HepG2 (cell line): ENCODE measurements around the gene GALNT16. TPM values are rescaled to one million over a fixed set of nuclear protein-coding genes. Genes with fewer than 3 reads are reported as not detected.

Experiments
- FOXO1 ChIP-seq: sonication (generic); formaldehyde crosslinking; IDR thresholded peaks from 2 replicates; pipeline ENCODE4 v1.4.0; 2020; ENCODE audit warnings: missing genetic modification reagents
- HOXA3 ChIP-seq: sonication (generic); formaldehyde crosslinking; IDR thresholded peaks from 2 replicates; pipeline ENCODE4 v1.5.0; 2020; ENCODE audit warnings: missing genetic modification reagents
- NFYC ChIP-seq: IDR thresholded peaks from 2 replicates; pipeline ENCODE4 v1.6.1; 2016; ENCODE audit warnings: missing genetic modification reagents, missing compliant biosample characterization
- ZSCAN21 ChIP-seq: sonication (generic); formaldehyde crosslinking; IDR thresholded peaks from 2 replicates; pipeline ENCODE4 v1.8.0; 2022; ENCODE audit warnings: mild to moderate bottlenecking, missing genetic modification reagents, moderate library complexity, borderline replicate concordance
- polyA plus RNA-seq, 8 experiments: library from polyadenylated mRNA; depleted of rRNA in 3 of 8; stranded (reverse) in 7 of 8; unstranded in 1 of 8; fragments of >200 nt; fragmentation: Illumina TruSeq in 4 of 8; extraction: Trizol in 4 of 8; gene quantifications; 2 replicates each; pipeline versions ENCODE4 v1.2.1 to v1.2.3, GENCODE V29; 2011 to 2016; ENCODE audit warnings: low read depth in 4 of 8, missing spikeins in 1 of 8, mixed read lengths in 1 of 8; ENCODE audit not compliant: insufficient read depth in 1 of 8
- total RNA-seq, 5 experiments: library from RNA; depleted of rRNA; stranded (reverse); fragments of >200 nt; fragmentation: Illumina TruSeq; extraction: Trizol; gene quantifications; 2 replicates each; pipeline ENCODE4 v1.2.3, GENCODE V29; 2016; ENCODE audit warnings: low read depth in 1 of 5
- TF ChIP-seq, protein P1 (sequence below): sonication (generic); formaldehyde crosslinking; IDR thresholded peaks from 2 replicates; pipeline ENCODE4 v1.9.0; 2021; ENCODE audit warnings: missing genetic modification reagents, borderline replicate concordance
- TF ChIP-seq, protein P2 (sequence below): IDR thresholded peaks from 2 replicates; pipeline ENCODE4 v1.6.1; 2012; ENCODE audit warnings: low read depth, low read length, improper control_type of control experiment
- TF ChIP-seq, protein P3 (sequence below): sonication (generic); formaldehyde crosslinking; IDR thresholded peaks from 2 replicates; pipeline ENCODE4 v1.4.0; 2020; ENCODE audit warnings: missing genetic modification reagents, borderline replicate concordance
- TF ChIP-seq, protein P4 (sequence below): sonication (generic); formaldehyde crosslinking; IDR thresholded peaks from 2 replicates; pipeline ENCODE4 v1.8.0; 2022; ENCODE audit warnings: mild to moderate bottlenecking, missing genetic modification reagents, moderate library complexity

GALNT16 gene
- total and polyA plus RNA-seq, 2 of the 13 experiments (the other 11 are each of a cell fraction or from before 2014, with no cell fraction given) = 0.54 to 0.82 TPM

DNA sequence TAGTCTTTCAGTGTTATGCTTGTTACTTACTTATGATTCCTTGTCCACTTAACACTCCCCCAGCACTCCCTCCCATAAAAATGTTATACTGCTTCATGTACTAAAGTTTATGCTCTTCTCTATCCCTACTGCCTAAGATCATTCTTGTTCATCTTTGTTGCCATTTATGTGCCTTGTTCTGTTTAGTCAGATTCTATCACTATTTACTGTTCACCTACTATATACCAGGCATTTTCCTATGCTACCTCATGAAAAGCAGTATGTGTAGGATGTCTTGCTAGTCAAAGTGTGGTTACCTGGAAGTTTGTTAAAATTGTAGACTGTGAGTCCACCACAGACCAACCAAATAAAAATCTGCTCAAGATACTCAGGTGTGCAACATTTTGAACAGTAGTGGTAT lies 114.3 kb downstream of the GALNT16 start (continued):
- TF ChIP-seq, protein P1, sequence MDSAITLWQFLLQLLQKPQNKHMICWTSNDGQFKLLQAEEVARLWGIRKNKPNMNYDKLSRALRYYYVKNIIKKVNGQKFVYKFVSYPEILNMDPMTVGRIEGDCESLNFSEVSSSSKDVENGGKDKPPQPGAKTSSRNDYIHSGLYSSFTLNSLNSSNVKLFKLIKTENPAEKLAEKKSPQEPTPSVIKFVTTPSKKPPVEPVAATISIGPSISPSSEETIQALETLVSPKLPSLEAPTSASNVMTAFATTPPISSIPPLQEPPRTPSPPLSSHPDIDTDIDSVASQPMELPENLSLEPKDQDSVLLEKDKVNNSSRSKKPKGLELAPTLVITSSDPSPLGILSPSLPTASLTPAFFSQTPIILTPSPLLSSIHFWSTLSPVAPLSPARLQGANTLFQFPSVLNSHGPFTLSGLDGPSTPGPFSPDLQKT = no peak
- TF ChIP-seq ZSCAN21 (CRISPR knock-in tag) (no peak), HOXA3 (CRISPR knock-in tag) (no peak), NFYC (CRISPR knock-in tag) (no peak), FOXO1 (no peak)
- TF ChIP-seq, protein P2, sequence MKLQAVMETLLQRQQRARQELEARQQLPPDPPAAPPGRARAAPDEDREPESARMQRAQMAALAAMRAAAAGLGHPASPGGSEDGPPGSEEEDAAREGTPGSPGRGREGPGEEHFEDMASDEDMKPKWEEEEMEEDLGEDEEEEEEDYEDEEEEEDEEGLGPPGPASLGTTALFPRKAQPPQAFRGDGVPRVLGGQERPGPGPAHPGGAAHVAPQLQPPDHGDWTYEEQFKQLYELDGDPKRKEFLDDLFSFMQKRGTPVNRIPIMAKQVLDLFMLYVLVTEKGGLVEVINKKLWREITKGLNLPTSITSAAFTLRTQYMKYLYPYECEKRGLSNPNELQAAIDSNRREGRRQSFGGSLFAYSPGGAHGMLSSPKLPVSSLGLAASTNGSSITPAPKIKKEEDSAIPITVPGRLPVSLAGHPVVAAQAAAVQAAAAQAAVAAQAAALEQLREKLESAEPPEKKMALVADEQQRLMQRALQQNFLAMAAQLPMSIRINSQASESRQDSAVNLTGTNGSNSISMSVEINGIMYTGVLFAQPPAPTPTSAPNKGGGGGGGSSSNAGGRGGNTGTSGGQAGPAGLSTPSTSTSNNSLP = no peak
- TF ChIP-seq, protein P3, sequence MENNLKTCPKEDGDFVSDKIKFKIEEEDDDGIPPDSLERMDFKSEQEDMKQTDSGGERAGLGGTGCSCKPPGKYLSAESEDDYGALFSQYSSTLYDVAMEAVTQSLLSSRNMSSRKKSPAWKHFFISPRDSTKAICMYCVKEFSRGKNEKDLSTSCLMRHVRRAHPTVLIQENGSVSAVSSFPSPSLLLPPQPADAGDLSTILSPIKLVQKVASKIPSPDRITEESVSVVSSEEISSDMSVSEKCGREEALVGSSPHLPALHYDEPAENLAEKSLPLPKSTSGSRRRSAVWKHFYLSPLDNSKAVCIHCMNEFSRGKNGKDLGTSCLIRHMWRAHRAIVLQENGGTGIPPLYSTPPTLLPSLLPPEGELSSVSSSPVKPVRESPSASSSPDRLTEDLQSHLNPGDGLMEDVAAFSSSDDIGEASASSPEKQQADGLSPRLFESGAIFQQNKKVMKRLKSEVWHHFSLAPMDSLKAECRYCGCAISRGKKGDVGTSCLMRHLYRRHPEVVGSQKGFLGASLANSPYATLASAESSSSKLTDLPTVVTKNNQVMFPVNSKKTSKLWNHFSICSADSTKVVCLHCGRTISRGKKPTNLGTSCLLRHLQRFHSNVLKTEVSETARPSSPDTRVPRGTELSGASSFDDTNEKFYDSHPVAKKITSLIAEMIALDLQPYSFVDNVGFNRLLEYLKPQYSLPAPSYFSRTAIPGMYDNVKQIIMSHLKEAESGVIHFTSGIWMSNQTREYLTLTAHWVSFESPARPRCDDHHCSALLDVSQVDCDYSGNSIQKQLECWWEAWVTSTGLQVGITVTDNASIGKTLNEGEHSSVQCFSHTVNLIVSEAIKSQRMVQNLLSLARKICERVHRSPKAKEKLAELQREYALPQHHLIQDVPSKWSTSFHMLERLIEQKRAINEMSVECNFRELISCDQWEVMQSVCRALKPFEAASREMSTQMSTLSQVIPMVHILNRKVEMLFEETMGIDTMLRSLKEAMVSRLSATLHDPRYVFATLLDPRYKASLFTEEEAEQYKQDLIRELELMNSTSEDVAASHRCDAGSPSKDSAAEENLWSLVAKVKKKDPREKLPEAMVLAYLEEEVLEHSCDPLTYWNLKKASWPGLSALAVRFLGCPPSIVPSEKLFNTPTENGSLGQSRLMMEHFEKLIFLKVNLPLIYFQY (CRISPR knock-in tag) = no peak
- TF ChIP-seq, protein P4, sequence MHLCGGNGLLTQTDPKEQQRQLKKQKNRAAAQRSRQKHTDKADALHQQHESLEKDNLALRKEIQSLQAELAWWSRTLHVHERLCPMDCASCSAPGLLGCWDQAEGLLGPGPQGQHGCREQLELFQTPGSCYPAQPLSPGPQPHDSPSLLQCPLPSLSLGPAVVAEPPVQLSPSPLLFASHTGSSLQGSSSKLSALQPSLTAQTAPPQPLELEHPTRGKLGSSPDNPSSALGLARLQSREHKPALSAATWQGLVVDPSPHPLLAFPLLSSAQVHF (CRISPR knock-in tag) = no peak
- TF ChIP-seq, all 625 proteins: peak for 0
